Measurements from ENCODE around the gene ENDOD1. TPM values are rescaled to one million over a fixed set of nuclear protein-coding genes. Genes with fewer than 3 reads are reported as not detected.

Gene ENDOD1
- total RNA-seq, 2 experiments from 2014 or later, result 3.8 to 4.4 TPM

- no peak for ATAC-seq (ENCODE audit: poor library complexity)
- peaks cover 4% of the 10 kb centered on the region for H3K4me1 Mint-ChIP-seq (ENCODE audit: low read depth)
- H3K36me3 Mint-ChIP-seq (ENCODE audit: low read depth), result no peaks in the 10 kb centered on the region
- H3K27me3 ChIP-seq (ENCODE audit: control insufficient read depth in 1 of 2, insufficient read depth in 2 of 2, low read length in 2 of 2), result no peaks in the 10 kb centered on the region
- no peaks in the 10 kb centered on the region for H3K36me3 ChIP-seq (ENCODE audit: insufficient read depth, low read length)
- H3K4me3 ChIP-seq (ENCODE audit: low read length), result no peak overlapping the region
- ChIA-PET CTCF (no interaction called here), POLR2A (no interaction called here)
- H3K27ac Mint-ChIP-seq, result no peak overlapping the region
- H3K4me1 ChIP-seq (ENCODE audit: insufficient read depth, low read length), result no peaks in the 10 kb centered on the region
- DNase-seq, result no peak
- TF ChIP-seq, protein P1, sequence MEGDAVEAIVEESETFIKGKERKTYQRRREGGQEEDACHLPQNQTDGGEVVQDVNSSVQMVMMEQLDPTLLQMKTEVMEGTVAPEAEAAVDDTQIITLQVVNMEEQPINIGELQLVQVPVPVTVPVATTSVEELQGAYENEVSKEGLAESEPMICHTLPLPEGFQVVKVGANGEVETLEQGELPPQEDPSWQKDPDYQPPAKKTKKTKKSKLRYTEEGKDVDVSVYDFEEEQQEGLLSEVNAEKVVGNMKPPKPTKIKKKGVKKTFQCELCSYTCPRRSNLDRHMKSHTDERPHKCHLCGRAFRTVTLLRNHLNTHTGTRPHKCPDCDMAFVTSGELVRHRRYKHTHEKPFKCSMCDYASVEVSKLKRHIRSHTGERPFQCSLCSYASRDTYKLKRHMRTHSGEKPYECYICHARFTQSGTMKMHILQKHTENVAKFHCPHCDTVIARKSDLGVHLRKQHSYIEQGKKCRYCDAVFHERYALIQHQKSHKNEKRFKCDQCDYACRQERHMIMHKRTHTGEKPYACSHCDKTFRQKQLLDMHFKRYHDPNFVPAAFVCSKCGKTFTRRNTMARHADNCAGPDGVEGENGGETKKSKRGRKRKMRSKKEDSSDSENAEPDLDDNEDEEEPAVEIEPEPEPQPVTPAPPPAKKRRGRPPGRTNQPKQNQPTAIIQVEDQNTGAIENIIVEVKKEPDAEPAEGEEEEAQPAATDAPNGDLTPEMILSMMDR (IDR thresholded peaks at IDR 0.05), result no peak
- no peaks in the 10 kb centered on the region for H3K9me3 ChIP-seq (ENCODE audit: control insufficient read depth in 1 of 2, insufficient read depth in 1 of 2, low read length in 2 of 2)
- intact Hi-C loops (cut with DNase I, micrococcal nuclease), result no loop called here
- H3K27ac ChIP-seq (ENCODE audit: low read depth in 1 of 2, low read length in 2 of 2), result no peak overlapping the region
- no peak overlapping the region for H3K4me3 Mint-ChIP-seq
- peaks cover 7% of the 10 kb centered on the region for H3K27me3 Mint-ChIP-seq
- H3K9me3 Mint-ChIP-seq, result no peaks in the 10 kb centered on the region
These were observed 7.1 kb upstream of the ENDOD1 start for GRCh38 chr11:95082576-95083001.

DNA sequence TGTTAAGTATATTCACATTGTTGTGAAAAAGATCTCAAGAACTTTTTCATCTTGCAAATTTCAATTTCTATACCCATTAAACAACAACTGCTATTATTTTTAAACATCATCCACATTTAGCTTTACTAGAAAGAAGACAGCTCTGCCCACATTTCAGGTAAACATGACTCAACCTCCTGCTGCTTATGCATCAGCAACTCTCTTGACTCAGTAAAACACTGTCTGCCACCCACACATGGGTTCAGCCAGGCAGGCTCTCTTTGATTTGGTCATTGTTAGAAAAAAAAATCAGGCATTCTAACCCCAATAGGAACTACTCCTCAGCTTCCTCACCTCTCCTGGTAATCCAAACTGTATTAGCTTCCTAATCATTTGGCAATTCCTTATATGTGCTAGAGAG, 5.1 kb upstream of the ENDOD1 start:
- ATAC-seq (ENCODE audit: poor library complexity) (no peak), DNase-seq (no peak)
- H3K36me3 ChIP-seq (ENCODE audit: insufficient read depth, low read length), result no peaks in the 10 kb centered on the region
- H3K4me3 Mint-ChIP-seq, result no peak overlapping the region
- H3K27ac Mint-ChIP-seq, result no peak overlapping the region
- H3K36me3 Mint-ChIP-seq (ENCODE audit: low read depth), result peaks cover 5% of the 10 kb centered on the region
- peaks cover 9% of the 10 kb centered on the region for H3K4me1 ChIP-seq (ENCODE audit: insufficient read depth, low read length)
- intact Hi-C loops (cut with DNase I, micrococcal nuclease), result no loop called here
- H3K27me3 Mint-ChIP-seq, result peaks cover 7% of the 10 kb centered on the region
- no peak overlapping the region for H3K27ac ChIP-seq (ENCODE audit: low read depth in 1 of 2, low read length in 2 of 2)
- no peak overlapping the region for H3K4me3 ChIP-seq (ENCODE audit: low read length)
- H3K4me1 Mint-ChIP-seq (ENCODE audit: low read depth), result peaks cover 15% of the 10 kb centered on the region
- CTCF ChIA-PET, result interaction anchor here (1.6 kb wide), 2 partner anchors 11 to 14 kb away, joined by 4 to 10 read pairs; no protein-coding TSS in a partner anchor
- no peaks in the 10 kb centered on the region for H3K9me3 Mint-ChIP-seq
- no peaks in the 10 kb centered on the region for H3K27me3 ChIP-seq (ENCODE audit: control insufficient read depth in 1 of 2, insufficient read depth in 2 of 2, low read length in 2 of 2)
- POLR2A ChIA-PET, result interaction anchor here (1.3 to 3.4 kb wide), 2 partner anchors 10 to 16 kb away, joined by 4 to 24 read pairs; partner anchors contain the start of gene SRSF8
- TF ChIP-seq, protein P1 (IDR thresholded peaks at IDR 0.05), result no peak
- no peaks in the 10 kb centered on the region for H3K9me3 ChIP-seq (ENCODE audit: control insufficient read depth in 1 of 2, insufficient read depth in 1 of 2, low read length in 2 of 2)

DNA sequence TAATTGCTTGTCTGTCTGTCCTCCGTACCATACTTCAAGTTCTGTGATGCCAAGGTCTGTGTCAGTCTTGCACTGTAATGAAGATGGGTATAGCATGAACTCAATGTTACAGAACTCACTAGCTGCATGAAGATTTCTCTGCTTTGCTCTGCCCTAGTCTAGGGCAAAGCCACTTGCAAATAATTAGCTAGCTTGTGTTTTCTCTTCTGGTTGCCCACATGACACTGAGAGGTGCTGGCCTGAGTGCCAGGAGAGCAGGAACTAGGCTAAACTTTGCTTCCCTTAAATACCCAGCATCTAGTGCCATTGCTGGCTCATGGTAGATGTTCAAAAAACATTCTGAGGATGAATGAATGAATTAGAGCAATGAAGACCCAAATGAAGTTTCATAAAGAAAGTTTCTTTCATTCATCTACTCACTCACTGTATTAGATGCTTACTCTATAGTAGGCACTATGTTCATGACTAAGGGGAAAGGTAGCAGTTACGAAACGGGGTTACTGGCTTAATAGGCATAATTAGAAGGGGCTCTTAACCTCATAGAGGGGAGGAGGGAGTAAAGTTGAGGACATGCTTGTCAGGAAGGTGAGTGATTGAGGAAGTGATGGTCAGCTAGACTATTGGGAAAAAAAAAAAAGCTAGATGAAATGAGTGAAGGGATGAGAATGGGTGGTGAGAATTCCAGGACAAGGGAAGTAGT, 4.4 kb upstream of the ENDOD1 start:
- Histone ChIP-seq H3K4me1 (ENCODE audit: insufficient read depth, low read length) (peaks cover 11% of the 10 kb centered on the region), H3K36me3 (ENCODE audit: insufficient read depth, low read length) (no peaks in the 10 kb centered on the region), H3K9me3 (ENCODE audit: control insufficient read depth in 1 of 2, insufficient read depth in 1 of 2, low read length in 2 of 2) (no peaks in the 10 kb centered on the region), H3K27ac (ENCODE audit: low read depth in 1 of 2, low read length in 2 of 2) (no peak overlapping the region), H3K4me3 (ENCODE audit: low read length) (no peak overlapping the region), H3K27me3 (ENCODE audit: control insufficient read depth in 1 of 2, insufficient read depth in 2 of 2, low read length in 2 of 2) (no peaks in the 10 kb centered on the region)
- ChIA-PET CTCF (interaction anchor here (1.6 kb wide), 2 partner anchors 11 to 15 kb away, joined by 4 to 10 read pairs; no protein-coding TSS in a partner anchor), POLR2A (interaction anchor here (1.3 to 3.4 kb wide), 2 partner anchors 11 to 17 kb away, joined by 4 to 24 read pairs; partner anchors contain the start of gene SRSF8)
- TF ChIP-seq, protein P1 (IDR thresholded peaks at IDR 0.05), result no peak
- intact Hi-C loops (cut with DNase I, micrococcal nuclease), result loop anchor here in 1 of 2 experiments (5.0 kb wide), 4 partner anchors 108 to 1307 kb away; partner anchors contain the start of gene JRKL
- Mint-ChIP-seq H3K27me3 (peaks cover 7% of the 10 kb centered on the region), H3K4me1 (ENCODE audit: low read depth) (peaks cover 17% of the 10 kb centered on the region), H3K4me3 (no peak overlapping the region), H3K9me3 (no peaks in the 10 kb centered on the region), H3K27ac (peak overlapping the region; percentile 1), H3K36me3 (ENCODE audit: low read depth) (peaks cover 5% of the 10 kb centered on the region)
- ATAC-seq (ENCODE audit: poor library complexity), result no peak
- no peak for DNase-seq
